ACHN (cell line): ENCODE measurements around the gene FAM171A1.
A peak's percentile ranks its signal among the peaks of the same experiment; 100 is the strongest.

Experiments used
- DNase-seq: peaks from one replicate; pipeline ENCODE4 v3.0.0-alpha.2; 2015
- in situ Hi-C: cut with HindIII; loops from 2 replicates; pipeline ENCODE4 v1.10.0; 2017; ENCODE audit warnings: low sequenced_read_pairs, low pct_ligation_motif_present, low pct_unique_long_range_greater_than_20kb

The FAM171A1 gene

DNA sequence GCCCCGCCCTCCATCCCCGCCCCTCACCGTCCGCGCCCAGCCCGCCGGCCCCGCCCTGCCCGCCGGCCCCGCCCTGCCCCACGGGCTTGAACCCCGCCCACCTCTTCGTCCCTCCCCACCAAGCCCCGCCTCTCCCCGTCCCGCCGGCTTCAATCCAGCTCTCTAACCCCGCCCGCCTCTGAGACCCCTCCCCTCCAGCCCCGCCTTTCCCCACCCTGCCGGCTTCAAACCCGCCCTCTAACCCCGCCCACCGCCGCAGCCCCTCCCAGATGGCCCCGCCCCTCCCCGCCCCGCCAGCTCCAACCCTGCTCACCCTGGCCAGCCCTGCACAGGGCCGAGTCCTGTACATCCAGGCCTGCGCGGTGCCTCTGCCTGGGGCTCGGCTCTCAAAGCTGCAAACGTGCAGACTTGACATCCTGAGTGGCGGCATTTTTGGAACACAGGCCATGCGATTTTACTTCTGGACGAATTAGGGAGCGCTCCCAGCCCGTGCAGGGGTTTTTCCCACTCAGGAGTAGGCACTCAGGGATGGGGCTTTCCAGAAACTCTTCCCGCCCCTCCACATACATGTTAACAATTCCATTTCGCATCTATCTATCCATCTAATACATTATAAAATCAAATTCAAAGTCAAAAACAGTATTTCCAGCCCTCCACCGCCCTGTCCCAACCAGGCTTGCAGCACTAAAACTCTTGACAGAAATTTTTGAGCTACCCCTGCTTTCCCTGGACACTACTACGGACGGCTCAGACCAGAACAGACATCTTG is 202.1 kb downstream of the FAM171A1 start:
- DNase-seq = peak; percentile 85
- in situ Hi-C loops = no loop called here

DNA sequence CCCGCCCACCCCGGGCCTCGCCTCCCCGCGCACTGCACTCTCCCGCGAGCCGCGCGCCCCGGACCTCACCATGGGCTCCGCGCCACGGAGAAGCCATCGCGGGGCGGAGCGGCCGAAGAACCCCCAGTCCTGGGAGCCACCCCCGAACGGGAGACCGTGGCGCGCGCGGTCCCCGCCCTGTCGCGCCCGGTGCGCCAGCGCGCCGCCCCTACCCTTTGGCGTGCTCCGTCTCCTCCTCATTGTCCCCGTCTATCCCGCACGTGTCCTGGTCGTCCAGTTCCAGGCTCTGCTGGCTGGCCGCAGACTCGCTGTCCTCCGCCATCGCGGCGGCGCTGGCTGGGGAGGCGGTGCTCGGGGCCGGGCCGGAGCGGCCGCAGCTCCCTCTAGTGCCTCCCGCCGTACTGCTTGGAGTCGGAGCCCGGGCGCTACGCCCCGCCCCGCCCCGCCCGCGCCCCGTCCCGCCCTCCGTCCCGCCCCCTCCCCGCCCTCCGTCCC is 202.8 kb downstream of the FAM171A1 start, which contains the start of gene NMT2:
Gene NMT2 (minus strand): TSS at position 403 of the 495 bp plus-strand sequence. CDS start 81 bp downstream, at position 322.
- DNase-seq = peak; percentile 77
- in situ Hi-C loops = no loop called here

- DNase-seq = peak; percentile 58
- in situ Hi-C loops = no loop called here
These were observed 203.4 kb downstream of the FAM171A1 start for GRCh38 chr10:15167411-15168290.

DNA sequence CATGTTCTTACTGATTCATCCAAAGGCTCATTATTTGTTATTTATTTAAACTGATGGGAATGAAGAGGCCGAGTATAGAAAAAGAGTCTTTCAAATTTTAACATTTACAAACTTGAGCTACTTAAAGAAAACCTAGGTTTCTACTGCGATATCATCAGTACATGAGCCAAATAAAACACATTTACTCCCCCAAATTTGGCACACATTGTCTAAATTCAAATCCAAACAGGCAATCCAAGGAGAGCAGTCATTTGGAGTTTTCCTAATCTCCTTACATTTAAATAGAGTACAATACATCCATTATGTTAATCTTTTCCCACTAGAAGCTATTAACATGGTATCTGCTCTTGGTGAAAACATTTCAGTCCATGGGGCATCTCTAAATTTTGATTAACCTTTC is 204.8 kb downstream of the FAM171A1 start:
- in situ Hi-C loops = no loop called here
- no peak for DNase-seq

DNA sequence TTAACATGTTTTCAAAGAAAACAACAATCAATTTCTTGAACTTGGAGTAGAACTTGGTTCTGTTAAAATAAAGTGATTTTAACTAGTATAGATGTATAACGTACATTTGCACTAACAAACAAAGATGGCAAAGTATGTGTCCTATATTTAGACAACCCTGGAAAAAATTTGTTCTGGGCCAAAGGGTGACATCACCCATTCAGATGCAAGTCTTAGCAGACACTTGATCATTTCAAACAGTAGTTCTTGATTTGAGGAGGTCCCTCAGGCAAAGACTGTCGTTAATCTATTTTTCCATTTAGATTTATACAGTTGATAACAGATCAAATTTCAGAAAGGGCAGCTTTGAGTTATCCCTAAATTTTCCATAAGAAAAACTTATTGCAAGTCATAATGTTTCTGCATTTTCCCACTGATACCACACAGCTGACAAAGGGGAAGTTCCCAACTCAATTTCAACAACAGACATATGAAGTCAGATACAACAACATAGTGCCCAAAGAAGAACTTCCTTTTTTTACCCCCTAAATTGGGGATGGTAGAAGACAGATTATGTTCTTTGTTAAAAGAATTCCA is 207.7 kb downstream of the FAM171A1 start:
- in situ Hi-C loops = no loop called here
- no peak for DNase-seq
